Measurements from ENCODE around the gene MPV17L2. TPM values are rescaled to one million over a fixed set of nuclear protein-coding genes. Genes with fewer than 3 reads are reported as not detected.

The MPV17L2 gene
- total and polyA plus RNA-seq, 2 donors (not counting 1 experiment from before 2014, with no cell fraction given), result 8.6 to 23.0 TPM

DNA sequence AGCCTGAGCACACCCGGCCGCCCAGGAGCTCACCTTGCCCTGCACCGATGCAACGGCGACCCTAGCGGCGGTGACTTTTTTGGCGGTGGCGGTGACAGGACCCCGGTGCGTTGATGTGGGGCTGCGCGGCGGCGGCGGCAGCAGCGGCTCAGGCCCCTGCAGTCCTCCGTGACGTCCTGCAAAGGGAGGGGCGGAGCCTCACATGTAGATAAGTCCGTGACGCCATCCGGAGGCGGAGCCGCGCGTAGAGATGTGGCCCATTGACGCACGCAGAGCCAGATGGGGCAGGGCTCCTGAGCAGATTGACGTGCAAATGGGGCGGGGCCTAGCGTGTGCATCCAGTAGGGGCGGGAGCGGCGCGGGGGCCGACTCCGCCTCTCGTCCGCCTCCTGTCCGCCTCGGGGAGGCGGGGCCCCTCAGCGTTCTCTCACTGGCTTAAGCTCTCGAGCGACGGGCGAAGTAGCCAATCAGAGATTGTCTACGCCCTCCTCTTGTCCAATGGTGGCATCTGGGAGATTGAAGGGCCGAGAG is 10.9 kb downstream of the MPV17L2 start, which contains the start of gene RAB3A:
RAB3A (minus strand) TSS at position 180 of the 531 bp plus-strand sequence. CDS start 1,302 bp downstream, outside the sequence.
- Mint-ChIP-seq H3K9me3 (ENCODE audit: insufficient read depth) (no peaks in the 10 kb centered on the region), H3K4me3 (peak within 1 kb of the TSS; percentile 95), H3K27me3 (peaks cover 6% of the 10 kb centered on the region), H3K27ac (peak within 1 kb of the TSS; percentile 96), H3K4me1 (peaks cover 28% of the 10 kb centered on the region)
- Histone ChIP-seq H3K36me3 (replicated peaks in 1 of 2; ENCODE audit: control extremely low read depth in 1 of 2, control insufficient read depth in 1 of 2, extremely low read depth in 1 of 2, insufficient read depth in 2 of 2, low read length in 1 of 2) (peaks cover 0 to 6% of the 10 kb centered on the region in 2 experiments), H3K9ac (ENCODE audit: low read length) (peak within 1 kb of the TSS; percentile 82), H4K20me1 (ENCODE audit: control insufficient read depth, insufficient read depth, low read length, poor library complexity, severe bottlenecking) (no peaks in the 10 kb centered on the region), H3K79me2 (ENCODE audit: control insufficient read depth, insufficient read depth, low read length) (peaks cover 26% of the 10 kb centered on the region), H3K27me3 (replicated peaks in 1 of 4; ENCODE audit: control extremely low read depth in 1 of 4, control insufficient read depth in 3 of 4, insufficient read depth in 4 of 4, low read length in 3 of 4) (peaks cover 0 to 5% (median 1%) of the 10 kb centered on the region in 4 experiments), H3K4me3 (ENCODE audit: control extremely low read depth in 1 of 5, extremely low read depth in 1 of 5, insufficient read depth in 1 of 5, low read depth in 2 of 5, low read length in 4 of 5) (peak within 1 kb of the TSS; percentile 74 to 94 (median 91)), H3K4me2 (replicated peaks; ENCODE audit: low read depth, low read length, poor library complexity, severe bottlenecking) (peak within 1 kb of the TSS; percentile 95), H3K4me1 (ENCODE audit: control insufficient read depth in 2 of 2, insufficient read depth in 2 of 2, low read length in 2 of 2) (peaks cover 15 to 29% of the 10 kb centered on the region in 2 donors), H2AFZ (ENCODE audit: insufficient read depth, low read depth, low read length, poor library complexity, severe bottlenecking) (peak within 1 kb of the TSS; percentile 73), H3K9me3 (ENCODE audit: control extremely low read depth in 1 of 3, control insufficient read depth in 2 of 3, insufficient read depth in 1 of 3, low read length in 2 of 3) (no peaks in the 10 kb centered on the region), H3K27ac (ENCODE audit: low read length in 2 of 2) (peak within 1 kb of the TSS; percentile 86 to 98)
- WGBS (ENCODE audit: insufficient coverage), result under 1% methylated on average over 50 of the region's 50 CpGs
- peak; percentile 100 for DNase-seq
- no peak for TF ChIP-seq EZH2 (IDR thresholded peaks at IDR 0.05; ENCODE audit: borderline replicate concordance, insufficient read depth, low read depth, low read length, poor library complexity, severe bottlenecking)
- TF ChIP-seq, protein P1, sequence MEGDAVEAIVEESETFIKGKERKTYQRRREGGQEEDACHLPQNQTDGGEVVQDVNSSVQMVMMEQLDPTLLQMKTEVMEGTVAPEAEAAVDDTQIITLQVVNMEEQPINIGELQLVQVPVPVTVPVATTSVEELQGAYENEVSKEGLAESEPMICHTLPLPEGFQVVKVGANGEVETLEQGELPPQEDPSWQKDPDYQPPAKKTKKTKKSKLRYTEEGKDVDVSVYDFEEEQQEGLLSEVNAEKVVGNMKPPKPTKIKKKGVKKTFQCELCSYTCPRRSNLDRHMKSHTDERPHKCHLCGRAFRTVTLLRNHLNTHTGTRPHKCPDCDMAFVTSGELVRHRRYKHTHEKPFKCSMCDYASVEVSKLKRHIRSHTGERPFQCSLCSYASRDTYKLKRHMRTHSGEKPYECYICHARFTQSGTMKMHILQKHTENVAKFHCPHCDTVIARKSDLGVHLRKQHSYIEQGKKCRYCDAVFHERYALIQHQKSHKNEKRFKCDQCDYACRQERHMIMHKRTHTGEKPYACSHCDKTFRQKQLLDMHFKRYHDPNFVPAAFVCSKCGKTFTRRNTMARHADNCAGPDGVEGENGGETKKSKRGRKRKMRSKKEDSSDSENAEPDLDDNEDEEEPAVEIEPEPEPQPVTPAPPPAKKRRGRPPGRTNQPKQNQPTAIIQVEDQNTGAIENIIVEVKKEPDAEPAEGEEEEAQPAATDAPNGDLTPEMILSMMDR (IDR thresholded peaks at IDR 0.05), result no peak
- ChIA-PET CTCF (interaction anchor here (1.1 to 11.5 kb wide), 6 partner anchors 11 to 185 kb away, joined by 3 to 152 read pairs (median 14); partner anchors contain the start of gene MPV17L2), POLR2A (interaction anchor here (0.5 to 3.9 kb wide), 19 partner anchors 8 to 355 kb away, joined by 3 to 27 read pairs (median 5); partner anchors contain the start of genes LSM4 and MPV17L2)
- peak; percentile 83 for ATAC-seq (ENCODE audit: low read depth)
- intact Hi-C loops (cut with micrococcal nuclease), result loop anchor here (1.0 to 5.0 kb wide), 11 partner anchors 12 to 628 kb away; partner anchors contain the start of genes IFI30, JUND and UPF1
